NCI-H2029 (cell line): ENCODE results near the gene R3HDM4.
A peak's percentile ranks its signal among the peaks of the same experiment; 100 is the strongest.
"Not testable (repeated sequence)": the region's sequence is repeated elsewhere in the genome, so short reads cannot be mapped to it uniquely, and the experiment has no call there.

Experiments
- DNase-seq: peaks from one replicate; lab custom pipeline; 2025; lab: John Stamatoyannopoulos, UW

Gene R3HDM4

GRCh38 chr19:911197-912033, 1.6 kb downstream of the R3HDM4 start:
- DNase-seq = no peak

DNA sequence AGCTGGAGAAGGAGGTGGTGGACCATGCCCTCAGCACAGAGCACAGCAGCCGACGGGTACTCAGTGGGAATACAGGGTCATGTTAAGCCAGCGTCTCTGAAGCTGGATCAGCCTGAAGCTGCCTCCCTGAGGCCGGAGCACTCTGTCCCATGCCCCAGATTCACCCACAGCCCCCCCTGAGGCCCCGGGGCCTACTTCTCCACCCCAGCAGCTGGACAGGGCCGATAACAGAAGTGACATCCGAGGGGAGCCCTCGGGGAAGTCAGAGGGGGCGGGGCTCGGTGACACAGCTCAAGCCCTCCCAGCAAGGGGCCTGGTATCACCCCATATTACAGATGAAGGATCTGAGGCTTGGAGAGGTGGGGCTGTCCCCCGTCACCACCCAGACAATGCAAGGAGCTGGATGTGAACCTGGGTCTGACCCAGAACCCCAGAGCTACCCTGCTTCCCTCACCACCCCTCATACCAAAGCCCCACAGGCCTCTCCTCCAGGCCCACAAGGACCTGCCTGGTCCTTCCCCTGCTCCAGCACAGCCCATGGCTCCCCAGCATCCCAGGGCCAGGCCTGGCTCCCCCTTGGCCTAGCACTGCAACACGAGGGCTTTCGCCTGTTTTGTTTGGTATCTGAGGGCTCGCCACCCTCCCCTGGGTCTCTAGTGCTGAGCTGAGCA, 5.7 kb downstream of the R3HDM4 start:
- no peak for DNase-seq

DNA sequence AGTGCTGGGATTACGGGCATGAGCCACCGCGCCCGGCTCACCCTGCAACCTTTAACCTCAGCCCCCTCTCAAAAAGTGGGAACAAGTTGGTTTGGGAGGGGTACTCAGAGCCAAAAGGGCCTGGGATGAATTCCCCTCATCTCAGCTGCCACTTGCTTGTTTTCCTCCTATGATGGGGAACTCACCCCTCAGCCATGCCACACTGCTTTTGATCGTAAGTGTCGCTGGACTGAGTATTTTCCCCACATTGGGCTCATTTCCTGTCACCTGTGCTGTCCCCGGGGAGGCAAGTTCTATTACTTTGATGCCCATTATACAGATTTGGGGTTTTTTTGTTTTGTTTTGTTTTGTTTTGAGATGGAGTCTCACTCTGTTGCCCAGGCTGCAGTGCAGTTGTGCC, 6.5 kb downstream of the R3HDM4 start:
- DNase-seq = no peak

DNA sequence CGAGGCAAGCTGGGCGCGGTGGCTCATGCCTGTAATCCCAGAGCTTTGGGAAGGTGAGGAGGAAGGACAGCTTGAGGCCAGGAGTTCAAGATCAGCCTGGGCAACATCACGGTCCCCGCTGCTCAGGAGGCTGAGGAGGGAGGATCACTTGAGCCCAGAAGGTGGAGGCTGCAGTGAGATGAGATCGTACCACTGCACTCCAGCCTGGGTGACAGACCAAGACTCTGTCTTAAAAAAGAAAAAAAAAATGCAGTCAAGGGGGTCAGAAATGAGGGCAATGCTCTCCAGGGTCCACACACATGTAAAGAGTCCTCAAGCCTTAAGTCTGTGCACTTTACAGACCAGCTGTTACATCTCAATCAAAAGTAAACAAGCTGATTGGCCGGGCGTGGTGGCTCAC, 8.5 kb downstream of the R3HDM4 start:
- no peak for DNase-seq

GRCh38 chr19:903266-903797, 9.7 kb downstream of the R3HDM4 start:
- DNase-seq = no peak

GRCh38 chr19:902446-903226, 10.4 kb downstream of the R3HDM4 start:
- no peak for DNase-seq

GRCh38 chr19:902093-902370, 11.0 kb downstream of the R3HDM4 start:
- no peak for DNase-seq

GRCh38 chr19:901216-902092, 11.6 kb downstream of the R3HDM4 start:
- no peak for DNase-seq

- peak; percentile 21 for DNase-seq
Observed at GRCh38 chr19:900302-901111, 12.5 kb downstream of the R3HDM4 start.

GRCh38 chr19:900043-900301, 13.0 kb downstream of the R3HDM4 start:
- DNase-seq = no peak

- no peak for DNase-seq
Observed at GRCh38 chr19:899336-900042, 13.5 kb downstream of the R3HDM4 start.

GRCh38 chr19:898663-899062, 14.4 kb downstream of the R3HDM4 start:
- DNase-seq = no peak

- no peak for DNase-seq
Observed at GRCh38 chr19:897442-898039, 15.5 kb downstream of the R3HDM4 start.

DNA sequence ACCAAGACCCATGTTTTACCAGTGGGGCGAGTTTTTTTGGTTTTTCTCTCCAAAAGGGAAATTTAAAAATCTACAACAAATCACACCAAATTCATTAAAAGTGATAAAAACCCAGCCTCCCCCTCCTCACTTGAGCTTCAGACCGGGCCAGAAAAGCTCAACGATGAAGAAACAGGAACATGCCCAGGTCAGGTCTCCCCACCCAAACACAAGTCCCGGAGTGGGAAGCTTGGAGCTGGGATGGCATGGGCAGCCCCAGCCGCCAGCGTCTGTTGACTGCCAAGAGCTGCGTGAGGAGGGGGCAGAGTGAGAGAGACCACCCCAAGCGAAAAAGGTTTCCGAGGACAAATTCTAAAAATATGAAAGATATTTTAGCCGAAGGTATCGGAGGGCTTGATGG, 16.0 kb downstream of the R3HDM4 start:
- DNase-seq = no peak

DNA sequence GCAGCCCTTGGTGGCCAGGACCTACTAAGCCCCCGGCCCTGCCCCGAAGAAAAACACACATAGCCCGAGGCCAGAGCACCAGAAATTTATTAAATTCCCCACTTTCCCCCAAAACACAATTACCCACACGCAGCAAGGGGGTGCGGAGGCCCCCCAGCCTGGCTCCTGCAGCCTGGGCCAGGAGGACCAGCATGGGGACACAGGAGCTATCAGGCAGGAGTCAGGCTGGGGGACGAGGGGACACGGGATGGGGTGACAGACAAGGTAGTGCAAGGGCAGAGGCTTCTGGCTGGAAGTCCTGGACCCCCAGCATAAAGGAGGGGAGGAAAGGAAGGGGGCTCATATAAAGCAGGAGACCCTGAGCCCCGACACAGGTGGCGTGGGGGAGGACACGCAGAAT, 16.6 kb downstream of the R3HDM4 start:
- no peak for DNase-seq

- peak; percentile 90 for DNase-seq
Observed at GRCh38 chr19:892894-893689, 19.9 kb downstream of the R3HDM4 start, which contains the start of the genes MED16 and RNU6-9. Gene MED16, minus strand, starts transcription at chr19:893187. Its CDS starts 2,056 bp downstream, at chr19:891131. Gene RNU6-9, plus strand, starts transcription at chr19:893484.

DNA sequence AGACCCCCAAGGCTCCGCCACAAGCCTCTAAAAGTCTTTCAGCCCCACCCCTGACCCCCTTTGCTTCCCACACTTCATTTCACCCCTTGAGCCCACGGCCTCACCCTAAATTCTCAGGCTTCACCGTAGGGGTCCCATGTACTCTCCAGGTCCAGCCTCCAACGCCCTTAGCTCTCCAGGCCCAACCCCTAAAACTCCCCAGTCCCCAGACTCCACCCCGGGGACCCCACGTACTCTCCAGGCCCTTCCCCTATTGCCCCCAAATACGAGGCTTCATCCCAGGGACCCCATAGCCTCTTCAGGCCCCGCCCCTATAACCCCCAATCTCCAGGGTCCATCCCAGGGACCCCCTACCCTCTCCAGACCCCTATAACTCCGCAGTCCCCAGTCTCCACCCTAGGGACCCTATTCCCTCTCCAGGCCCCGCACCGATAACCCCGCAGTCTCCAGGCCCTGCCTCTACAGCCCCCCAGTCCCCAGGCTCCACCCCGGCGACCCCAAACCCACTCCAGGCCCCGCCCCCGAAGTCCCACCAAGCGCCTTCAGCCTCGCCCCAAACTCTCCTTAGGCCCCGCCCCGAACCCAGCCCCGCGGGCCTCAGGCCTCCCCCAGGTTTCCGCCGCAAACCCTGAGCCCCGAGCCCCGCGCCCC, 20.7 kb downstream of the R3HDM4 start:
- no peak for DNase-seq

GRCh38 chr19:891421-892200, 21.4 kb downstream of the R3HDM4 start:
- DNase-seq = not testable (repeated sequence)
